Peyer's patch (tissue), 4 donors: ENCODE results near the gene ARHGAP15. TPM values are rescaled to one million over a fixed set of nuclear protein-coding genes. Genes with fewer than 3 reads are reported as not detected.

Experiments used
- DNase-seq, 3 donors: peaks; one replicate each; pipeline ENCODE4 v3.0.0-alpha.2; 2017 to 2019
- H3K27ac ChIP-seq, 4 donors: fragments of 200-600 bp; sonication (generic); one replicate each; pipeline ENCODE4 v1.5.1; 2016 to 2019
- H3K27me3 ChIP-seq, 2 donors: fragments of 200-600 bp; sonication (generic); one replicate each; pipeline ENCODE4 v1.5.1; 2019
- H3K36me3 ChIP-seq, 3 donors: fragments of 200-600 bp; sonication (generic); one replicate each; pipeline ENCODE4 v1.5.1; 2016 to 2019
- H3K4me1 ChIP-seq, 4 donors: fragments of 200-600 bp; sonication (generic); one replicate each; pipeline ENCODE4 v1.5.1; 2016 to 2019
- H3K4me3 ChIP-seq, 4 donors: fragments of 200-600 bp; sonication (generic); 1 replicate in 3 of 4; 2 replicates in 1 of 4; pipeline ENCODE4 v1.5.1; 2016 to 2019; ENCODE audit warnings: mild to moderate bottlenecking in 1 of 4
- H3K9me3 ChIP-seq, 4 donors: fragments of 200-600 bp; sonication (generic); one replicate each; pipeline ENCODE4 v1.5.1; 2016 to 2019; ENCODE audit warnings: mild to moderate bottlenecking in 1 of 4
- POLR2A ChIP-seq, 2 donors: fragments of 450-650 bp; IDR thresholded peaks; one replicate each; pipeline ENCODE4 v1.5.1; 2017; ENCODE audit warnings: antibody characterized with exemption in 2 of 2, mild to moderate bottlenecking in 2 of 2, moderate library complexity in 2 of 2
- total RNA-seq, 4 donors: library from RNA; depleted of rRNA; stranded (reverse); fragments of >200 nt; gene quantifications; one replicate each; pipeline ENCODE4 v1.1.0, GENCODE V29; 2016
- TF ChIP-seq, protein P1 (sequence below), 6 experiments: fragments of 450-650 bp in 4 of 6; fragments of 200-600 bp in 2 of 6; sonication (generic) in 1 of 6; IDR thresholded peaks; one replicate each; pipeline ENCODE4 v1.5.1; 2017 to 2019; ENCODE audit warnings: antibody characterized with exemption in 6 of 6, mild to moderate bottlenecking in 3 of 6, moderate library complexity in 1 of 6

The ARHGAP15 gene
- total RNA-seq, 4 donors from 2014 or later = 6.7 to 203 (median 12.5) TPM

DNA sequence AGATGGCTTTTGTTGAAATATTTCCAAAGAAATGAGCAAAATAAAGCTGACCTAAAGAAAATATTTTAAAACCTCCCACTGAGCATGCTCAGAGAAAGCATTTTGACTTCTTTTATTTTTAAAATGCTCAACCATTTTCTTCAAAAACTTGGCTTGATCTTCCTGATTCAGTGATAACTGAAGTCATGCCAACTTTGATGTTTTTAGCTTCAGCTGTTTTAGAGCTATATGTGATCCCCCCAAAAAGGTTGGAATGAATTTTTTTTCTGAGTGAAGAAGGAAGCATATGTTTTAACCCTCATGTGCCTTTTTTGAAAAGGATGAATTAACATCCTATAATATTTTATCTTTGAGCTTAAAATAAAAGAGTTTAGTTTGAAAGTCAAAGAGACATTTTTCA is 612.0 kb downstream of the ARHGAP15 start:
- H3K4me3 ChIP-seq = no peak overlapping the region
- no peaks in the 10 kb centered on the region for H3K4me1 ChIP-seq
- no peaks in the 10 kb centered on the region for H3K9me3 ChIP-seq
- H3K36me3 ChIP-seq = no peaks in the 10 kb centered on the region
- TF ChIP-seq, protein P1, sequence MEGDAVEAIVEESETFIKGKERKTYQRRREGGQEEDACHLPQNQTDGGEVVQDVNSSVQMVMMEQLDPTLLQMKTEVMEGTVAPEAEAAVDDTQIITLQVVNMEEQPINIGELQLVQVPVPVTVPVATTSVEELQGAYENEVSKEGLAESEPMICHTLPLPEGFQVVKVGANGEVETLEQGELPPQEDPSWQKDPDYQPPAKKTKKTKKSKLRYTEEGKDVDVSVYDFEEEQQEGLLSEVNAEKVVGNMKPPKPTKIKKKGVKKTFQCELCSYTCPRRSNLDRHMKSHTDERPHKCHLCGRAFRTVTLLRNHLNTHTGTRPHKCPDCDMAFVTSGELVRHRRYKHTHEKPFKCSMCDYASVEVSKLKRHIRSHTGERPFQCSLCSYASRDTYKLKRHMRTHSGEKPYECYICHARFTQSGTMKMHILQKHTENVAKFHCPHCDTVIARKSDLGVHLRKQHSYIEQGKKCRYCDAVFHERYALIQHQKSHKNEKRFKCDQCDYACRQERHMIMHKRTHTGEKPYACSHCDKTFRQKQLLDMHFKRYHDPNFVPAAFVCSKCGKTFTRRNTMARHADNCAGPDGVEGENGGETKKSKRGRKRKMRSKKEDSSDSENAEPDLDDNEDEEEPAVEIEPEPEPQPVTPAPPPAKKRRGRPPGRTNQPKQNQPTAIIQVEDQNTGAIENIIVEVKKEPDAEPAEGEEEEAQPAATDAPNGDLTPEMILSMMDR (IDR thresholded peaks at IDR 0.05) = no peak
- no peak for TF ChIP-seq POLR2A (IDR thresholded peaks at IDR 0.05)
- H3K27me3 ChIP-seq = no peaks in the 10 kb centered on the region
- no peak for DNase-seq
- H3K27ac ChIP-seq = no peak overlapping the region

DNA sequence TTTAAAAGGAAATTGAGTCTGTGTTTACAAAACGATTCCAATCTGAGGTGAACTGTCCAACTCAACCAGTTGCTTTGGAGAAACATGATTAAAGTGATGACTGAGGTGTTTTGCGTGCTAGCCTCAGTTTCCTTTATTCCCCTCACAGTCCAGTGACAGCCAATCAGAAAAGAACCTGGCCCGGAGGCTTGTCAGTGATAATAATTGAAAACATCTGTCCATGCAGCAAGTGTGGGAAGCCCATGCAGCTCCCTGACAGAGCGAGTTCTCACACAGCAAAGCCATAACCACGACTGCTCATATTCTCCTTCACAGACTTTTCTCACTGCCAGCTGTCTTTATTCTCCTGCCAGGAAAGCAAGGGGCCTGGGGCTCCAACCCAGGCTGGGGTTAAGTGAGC is 613.4 kb downstream of the ARHGAP15 start:
- H3K27ac ChIP-seq = no peak overlapping the region
- no peaks in the 10 kb centered on the region for H3K27me3 ChIP-seq
- TF ChIP-seq POLR2A (IDR thresholded peaks at IDR 0.05) = no peak
- TF ChIP-seq, protein P1 (IDR thresholded peaks at IDR 0.05) = no peak
- H3K9me3 ChIP-seq = no peaks in the 10 kb centered on the region
- H3K4me3 ChIP-seq = no peak overlapping the region
- no peaks in the 10 kb centered on the region for H3K36me3 ChIP-seq
- H3K4me1 ChIP-seq = no peaks in the 10 kb centered on the region
- no peak for DNase-seq

DNA sequence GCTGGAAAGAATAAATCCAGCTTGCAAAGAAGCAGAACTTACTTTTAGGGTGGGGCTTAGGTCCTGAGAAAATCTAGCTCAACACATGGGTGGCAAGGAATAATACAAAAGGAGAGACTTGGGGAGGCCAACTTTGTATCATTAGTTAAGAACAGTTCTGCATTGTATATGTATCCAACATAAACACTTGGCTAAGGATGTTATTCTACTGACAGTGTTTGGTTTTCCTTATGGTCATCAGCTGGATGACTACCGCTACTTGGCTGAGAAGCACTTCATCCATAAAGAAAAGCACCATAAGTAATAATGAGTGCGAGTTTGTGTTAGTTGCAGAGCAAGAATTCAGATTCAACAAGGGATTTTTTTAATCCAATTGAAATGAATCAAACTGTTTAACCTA is 614.9 kb downstream of the ARHGAP15 start:
- H3K27ac ChIP-seq = no peak overlapping the region
- no peaks in the 10 kb centered on the region for H3K36me3 ChIP-seq
- H3K27me3 ChIP-seq = no peaks in the 10 kb centered on the region
- no peaks in the 10 kb centered on the region for H3K4me1 ChIP-seq
- no peak for DNase-seq
- TF ChIP-seq, protein P1 (IDR thresholded peaks at IDR 0.05) = no peak
- no peak for TF ChIP-seq POLR2A (IDR thresholded peaks at IDR 0.05)
- no peaks in the 10 kb centered on the region for H3K9me3 ChIP-seq
- H3K4me3 ChIP-seq = no peak overlapping the region

DNA sequence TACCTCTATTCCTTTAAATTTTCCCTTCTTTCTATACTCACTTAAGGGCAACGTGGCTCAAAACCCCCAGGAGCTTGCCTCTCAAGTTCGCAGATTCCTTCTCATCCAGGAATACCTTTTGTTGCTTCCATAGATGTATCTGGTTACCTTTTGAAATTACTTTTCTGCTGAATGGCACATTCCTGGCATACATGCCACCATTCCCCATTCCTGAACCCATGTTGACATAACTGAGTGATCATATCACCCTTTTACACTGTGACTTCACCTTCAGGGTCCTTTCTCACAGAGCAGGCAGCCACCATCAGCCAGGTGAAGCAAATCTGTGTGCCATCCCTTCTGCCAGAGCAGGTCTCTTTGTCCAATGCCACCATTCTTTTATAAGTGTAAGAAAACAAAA is 615.8 kb downstream of the ARHGAP15 start:
- H3K9me3 ChIP-seq = no peaks in the 10 kb centered on the region
- no peak for TF ChIP-seq POLR2A (IDR thresholded peaks at IDR 0.05)
- TF ChIP-seq, protein P1 (IDR thresholded peaks at IDR 0.05) = no peak
- H3K36me3 ChIP-seq = no peaks in the 10 kb centered on the region
- H3K27me3 ChIP-seq = no peaks in the 10 kb centered on the region
- no peak overlapping the region for H3K4me3 ChIP-seq
- no peak for DNase-seq
- no peak overlapping the region for H3K27ac ChIP-seq
- no peaks in the 10 kb centered on the region for H3K4me1 ChIP-seq

DNA sequence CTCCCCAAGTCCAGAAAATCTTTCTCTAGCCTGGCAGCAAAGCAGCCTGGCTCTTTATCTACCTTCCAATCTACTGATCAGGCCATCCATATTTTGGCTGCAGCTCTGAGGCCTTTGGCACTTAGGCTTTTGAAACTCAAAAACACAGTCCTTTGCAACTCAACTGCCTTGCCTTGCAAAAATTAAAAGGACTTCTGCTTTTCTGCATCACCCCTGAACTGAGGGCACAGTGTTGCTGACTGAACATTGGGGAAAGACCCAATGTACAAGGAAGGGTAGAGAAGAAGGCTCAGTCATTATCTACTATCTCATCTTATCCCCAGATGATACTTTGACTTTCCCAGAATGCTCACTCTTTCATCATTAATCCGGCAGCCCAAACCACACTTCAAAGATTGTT is 625.5 kb downstream of the ARHGAP15 start:
- Histone ChIP-seq H3K36me3 (no peaks in the 10 kb centered on the region), H3K9me3 (no peaks in the 10 kb centered on the region)
- no peak for TF ChIP-seq POLR2A (IDR thresholded peaks at IDR 0.05)
- TF ChIP-seq, protein P1 (IDR thresholded peaks at IDR 0.05) = no peak

More for the DNA sequence above, 625.5 kb downstream of the ARHGAP15 start:
- no peak for DNase-seq
- Histone ChIP-seq H3K4me1 (no peaks in the 10 kb centered on the region), H3K4me3 (no peak overlapping the region), H3K27me3 (no peaks in the 10 kb centered on the region), H3K27ac (no peak overlapping the region)
